HG02981 (cell line): ENCODE results near the gene ZSCAN2.
"Not testable (repeated sequence)": the region's sequence is repeated elsewhere in the genome, so short reads cannot be mapped to it uniquely, and the experiment has no call there.

ENCODE experiments used
- ATAC-seq: cut with Tn5 transposase; IDR thresholded peaks from one replicate; pipeline ENCODE4 v1.9.1; 2021; ENCODE audit warnings: mild to moderate bottlenecking, moderate library complexity; ENCODE audit not compliant: unreplicated experiment

ZSCAN2 gene

GRCh38 chr15:84600687-84601554, at the start of gene ZSCAN2:
TSS of gene ZSCAN2 (plus strand) at chr15:84601009. CDS start at chr15:84603928, 2,919 bp downstream.
- ATAC-seq, result peak; percentile 95

- ATAC-seq, result not testable (repeated sequence)
Measured at GRCh38 chr15:84551624-84552023, 49.2 kb upstream of the ZSCAN2 start.

GRCh38 chr15:84552896-84553295, 47.9 kb upstream of the ZSCAN2 start:
- no peak for ATAC-seq

GRCh38 chr15:84556690-84557089, 44.1 kb upstream of the ZSCAN2 start:
- ATAC-seq, result not testable (repeated sequence)

- ATAC-seq, result not testable (repeated sequence)
Measured at GRCh38 chr15:84568021-84568420, 32.8 kb upstream of the ZSCAN2 start.

GRCh38 chr15:84570164-84570735, 30.6 kb upstream of the ZSCAN2 start:
- no peak for ATAC-seq

GRCh38 chr15:84572231-84572630, 28.6 kb upstream of the ZSCAN2 start:
- ATAC-seq, result no peak

- ATAC-seq, result no peak
Measured at GRCh38 chr15:84575493-84575892, 25.3 kb upstream of the ZSCAN2 start.

GRCh38 chr15:84577891-84578290, 22.9 kb upstream of the ZSCAN2 start:
- ATAC-seq, result not testable (repeated sequence)

- not testable (repeated sequence) for ATAC-seq
Measured at GRCh38 chr15:84579261-84579721, 21.5 kb upstream of the ZSCAN2 start.

- not testable (repeated sequence) for ATAC-seq
Measured at GRCh38 chr15:84581676-84582428, 19.0 kb upstream of the ZSCAN2 start.

- ATAC-seq, result no peak
Measured at GRCh38 chr15:84582583-84583157, 18.1 kb upstream of the ZSCAN2 start.

- not testable (repeated sequence) for ATAC-seq
Measured at GRCh38 chr15:84583921-84584320, 16.9 kb upstream of the ZSCAN2 start.

- ATAC-seq, result no peak
Measured at GRCh38 chr15:84586696-84587095, 14.1 kb upstream of the ZSCAN2 start.

- peak; percentile 98 for ATAC-seq
Measured at GRCh38 chr15:84588053-84588874, 12.5 kb upstream of the ZSCAN2 start.

- no peak for ATAC-seq
Measured at GRCh38 chr15:84590406-84590805, 10.4 kb upstream of the ZSCAN2 start.

- ATAC-seq, result no peak
Measured at GRCh38 chr15:84591815-84592214, 9.0 kb upstream of the ZSCAN2 start.

- no peak for ATAC-seq
Measured at GRCh38 chr15:84594617-84595290, 6.1 kb upstream of the ZSCAN2 start.

GRCh38 chr15:84595660-84596059, 5.1 kb upstream of the ZSCAN2 start:
- no peak for ATAC-seq

GRCh38 chr15:84597296-84597695, 3.5 kb upstream of the ZSCAN2 start:
- ATAC-seq, result no peak
